ENCODE data around the gene TUBGCP2.

Gene TUBGCP2

GRCh38 chr10:133280391-133281059 is 28.1 kb downstream of the TUBGCP2 start:
- no peak for FAIRE-seq

DNA sequence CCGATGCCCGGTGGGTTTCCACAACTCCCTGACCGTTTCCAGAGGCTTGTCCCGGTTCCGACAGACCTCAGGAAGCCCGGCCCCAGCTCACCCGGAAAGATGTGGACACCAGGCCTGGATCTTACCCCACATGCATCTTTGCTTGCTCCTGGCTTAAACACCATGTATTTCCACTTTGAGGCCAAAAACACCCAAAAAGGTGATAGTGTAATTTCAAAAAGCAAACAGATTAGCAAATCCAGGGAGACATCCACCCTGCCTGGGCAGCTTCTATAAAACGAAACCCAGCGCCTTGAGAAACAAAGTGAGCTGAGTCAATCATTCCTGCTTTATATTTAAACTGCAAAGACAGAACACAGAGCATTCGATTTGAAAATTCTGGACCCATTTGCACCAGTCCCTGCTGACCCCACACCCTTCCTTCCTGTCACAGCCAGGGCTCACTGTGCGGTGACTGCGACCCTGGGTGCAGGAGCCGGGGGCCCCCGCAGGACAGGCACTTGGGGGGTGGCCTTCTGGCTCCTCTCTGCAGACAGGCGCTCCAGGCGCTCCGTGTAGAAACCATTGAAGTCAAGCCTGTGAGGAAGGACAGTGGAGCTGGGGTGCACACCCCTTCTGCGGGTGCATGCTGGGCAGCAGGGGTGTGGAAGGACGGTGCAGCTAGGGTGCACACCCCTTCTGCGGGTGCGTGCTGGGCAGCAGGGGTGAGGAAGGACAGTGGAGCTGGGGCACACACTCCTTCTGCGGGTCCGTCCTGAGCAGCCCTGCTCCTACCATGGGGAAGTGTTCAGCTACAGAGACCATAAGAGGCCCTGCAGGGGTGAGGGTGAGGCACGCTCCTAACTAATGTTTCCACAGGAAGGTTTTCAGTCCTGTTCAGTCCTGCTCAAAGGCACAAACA is 29.1 kb downstream of the TUBGCP2 start:
- FAIRE-seq (no peak), DNase-seq (ENCODE audit: low spot score) (no peak)

More at GRCh38 chr10:133280391-133281059, 28.1 kb downstream of the TUBGCP2 start:
- DNase-seq (ENCODE audit: low spot score), result no peak

GRCh38 chr10:133278577-133279265 is 30.0 kb downstream of the TUBGCP2 start:
- DNase-seq (ENCODE audit: low spot score), result peak; percentile 65
- FAIRE-seq, result no peak

DNA sequence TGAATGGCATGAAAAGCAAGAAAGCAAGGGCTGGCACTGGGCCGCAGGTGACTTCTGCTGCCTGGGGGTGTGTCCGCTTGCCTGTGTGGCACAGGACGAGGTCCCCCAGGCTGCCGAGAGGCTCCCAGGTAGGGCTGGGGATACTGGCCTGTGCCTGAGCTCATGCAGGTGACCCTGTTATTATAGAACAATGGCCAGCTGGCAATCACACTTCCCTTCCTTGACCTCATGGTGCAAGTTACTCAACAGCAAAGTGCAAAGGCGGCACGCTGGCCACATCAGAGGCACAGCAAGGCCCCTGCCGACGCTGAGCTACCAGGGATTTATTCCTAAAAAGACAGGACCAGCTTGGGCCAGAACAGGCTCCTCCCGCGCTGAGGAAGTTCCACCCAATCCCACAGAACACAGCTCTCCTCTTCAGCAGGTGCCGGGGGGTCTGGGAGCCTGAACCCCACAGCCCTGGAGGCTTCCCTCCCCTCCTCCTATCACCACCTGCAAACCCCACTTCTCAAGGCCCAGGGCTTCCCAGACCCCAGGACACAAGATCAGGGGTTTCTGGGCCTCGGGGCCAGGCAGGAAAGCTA is 30.6 kb downstream of the TUBGCP2 start:
- FAIRE-seq, result no peak

DNA sequence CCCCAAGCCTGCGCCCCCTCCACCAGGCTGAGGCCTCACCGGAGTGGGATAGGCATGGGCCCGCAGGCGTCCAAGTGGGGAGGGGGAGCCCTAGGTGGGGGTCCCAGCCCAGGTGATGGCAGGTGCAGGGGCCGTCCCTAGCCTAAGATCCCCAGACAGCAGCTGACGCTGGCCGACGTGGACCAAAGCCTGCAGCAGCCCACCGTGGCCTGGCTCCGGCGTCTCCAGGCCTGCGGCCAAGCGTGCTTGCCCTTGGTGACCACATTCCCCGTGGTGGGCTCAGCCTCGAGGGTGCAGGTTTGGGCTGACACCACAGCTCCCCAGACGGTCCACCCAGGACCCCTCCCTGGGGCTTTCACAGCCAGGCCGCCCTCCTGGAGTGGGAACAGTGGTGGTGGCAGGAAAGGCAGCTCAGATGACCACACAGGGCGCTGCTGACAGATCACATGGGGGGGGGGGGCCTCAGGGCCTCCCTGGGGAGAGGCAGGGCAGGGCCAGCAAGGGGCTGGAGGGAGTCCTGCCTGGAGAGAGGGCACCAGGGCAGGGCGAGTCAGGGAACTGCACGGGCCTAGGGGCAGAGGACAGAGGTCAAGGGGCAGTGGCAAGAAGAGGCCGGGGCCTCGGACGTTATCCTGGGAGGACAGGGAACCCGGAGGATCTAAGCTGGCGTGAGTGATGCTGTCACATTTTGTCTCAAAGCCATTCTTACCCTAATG is 31.2 kb downstream of the TUBGCP2 start:
- DNase-seq (ENCODE audit: low spot score) (no peak), FAIRE-seq (no peak)

More for the DNA sequence above, 30.6 kb downstream of the TUBGCP2 start:
- no peak for DNase-seq (ENCODE audit: low spot score)

GRCh38 chr10:133276435-133277201 is 32.1 kb downstream of the TUBGCP2 start, which contains the start of gene ADAM8:
ADAM8 (minus strand) TSS chr10:133276868; CDS start chr10:133276817, 51 bp downstream.
- FAIRE-seq (no peak), DNase-seq (ENCODE audit: low spot score) (no peak)

- DNase-seq (ENCODE audit: low spot score) (no peak), FAIRE-seq (no peak)
Measured at GRCh38 chr10:133276100-133276434, 32.6 kb downstream of the TUBGCP2 start.

GRCh38 chr10:133275684-133276092 is 33.0 kb downstream of the TUBGCP2 start:
- FAIRE-seq, result no peak

GRCh38 chr10:133274751-133275683 is 33.7 kb downstream of the TUBGCP2 start:
- DNase-seq (ENCODE audit: low spot score) (no peak), FAIRE-seq (no peak)

More at GRCh38 chr10:133275684-133276092, 33.0 kb downstream of the TUBGCP2 start:
- no peak for DNase-seq (ENCODE audit: low spot score)

DNA sequence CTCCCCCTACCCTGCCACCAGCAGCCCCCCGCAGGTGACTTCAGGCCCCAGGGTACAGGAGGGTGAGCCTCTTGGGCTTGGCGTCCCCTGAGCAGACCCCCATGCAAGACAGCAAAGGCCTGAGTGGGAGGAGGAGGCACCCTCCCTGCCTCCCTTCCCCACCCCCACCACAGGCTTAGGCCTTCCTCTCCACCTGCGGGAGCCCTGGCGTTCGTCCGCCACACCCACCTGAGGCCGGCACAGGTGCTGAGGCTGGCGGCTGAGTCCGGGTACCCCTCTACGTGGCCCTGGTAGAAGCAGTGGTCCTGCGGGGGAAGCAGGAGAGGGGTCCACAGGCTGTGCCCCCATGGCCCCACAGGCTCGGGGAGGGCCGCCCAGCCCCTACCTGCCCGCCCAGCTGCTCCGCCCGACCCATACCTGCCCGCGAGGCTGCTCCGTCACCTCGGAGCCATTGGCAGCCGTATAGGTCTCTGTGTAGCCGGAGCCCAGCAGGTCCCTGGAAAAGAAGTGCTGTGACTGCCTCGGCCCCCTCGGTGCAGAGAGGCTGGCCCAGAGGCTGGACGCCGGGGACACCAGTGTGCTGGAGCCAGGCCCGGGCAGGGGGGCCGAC is 35.0 kb downstream of the TUBGCP2 start:
- FAIRE-seq, result no peak

GRCh38 chr10:133272964-133273420 is 35.7 kb downstream of the TUBGCP2 start:
- DNase-seq (ENCODE audit: low spot score), result no peak
- no peak for FAIRE-seq

More for the DNA sequence above, 35.0 kb downstream of the TUBGCP2 start:
- no peak for DNase-seq (ENCODE audit: low spot score)

DNA sequence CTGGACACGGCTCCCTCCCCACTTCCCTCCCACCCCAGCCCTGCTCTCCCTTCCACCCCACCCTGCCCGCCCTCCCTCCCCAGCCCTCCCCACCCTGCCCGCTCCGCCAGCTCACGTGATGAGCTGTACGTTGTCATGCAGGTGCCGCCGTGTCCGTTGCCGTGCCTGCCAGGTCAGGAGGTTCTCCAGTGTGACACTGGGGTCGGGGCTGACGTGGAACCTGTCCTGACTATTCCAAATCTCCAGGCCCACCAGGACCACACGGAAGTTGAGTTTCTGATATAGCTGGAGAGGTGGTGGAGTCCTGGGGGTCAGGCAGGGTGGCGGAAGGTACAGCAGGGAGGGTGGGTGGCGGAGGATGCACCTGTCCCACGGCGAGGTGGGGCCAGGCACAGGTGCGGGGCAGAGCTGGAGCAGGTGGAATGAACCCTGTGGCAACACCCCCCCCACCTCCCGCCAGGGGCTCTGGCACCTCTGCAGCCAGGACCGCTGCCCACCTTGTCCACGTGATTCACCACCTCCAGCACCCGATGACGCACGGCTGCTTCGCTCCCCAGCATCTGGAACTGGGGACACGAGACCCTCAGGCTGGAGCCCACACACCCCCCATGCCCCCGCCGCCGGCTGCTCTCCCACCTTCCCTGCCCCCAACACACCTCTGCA is 36.2 kb downstream of the TUBGCP2 start:
- FAIRE-seq, result no peak
- no peak for DNase-seq (ENCODE audit: low spot score)

GRCh38 chr10:133271521-133272300 is 37.0 kb downstream of the TUBGCP2 start:
- no peak for FAIRE-seq
- no peak for DNase-seq (ENCODE audit: low spot score)

DNA sequence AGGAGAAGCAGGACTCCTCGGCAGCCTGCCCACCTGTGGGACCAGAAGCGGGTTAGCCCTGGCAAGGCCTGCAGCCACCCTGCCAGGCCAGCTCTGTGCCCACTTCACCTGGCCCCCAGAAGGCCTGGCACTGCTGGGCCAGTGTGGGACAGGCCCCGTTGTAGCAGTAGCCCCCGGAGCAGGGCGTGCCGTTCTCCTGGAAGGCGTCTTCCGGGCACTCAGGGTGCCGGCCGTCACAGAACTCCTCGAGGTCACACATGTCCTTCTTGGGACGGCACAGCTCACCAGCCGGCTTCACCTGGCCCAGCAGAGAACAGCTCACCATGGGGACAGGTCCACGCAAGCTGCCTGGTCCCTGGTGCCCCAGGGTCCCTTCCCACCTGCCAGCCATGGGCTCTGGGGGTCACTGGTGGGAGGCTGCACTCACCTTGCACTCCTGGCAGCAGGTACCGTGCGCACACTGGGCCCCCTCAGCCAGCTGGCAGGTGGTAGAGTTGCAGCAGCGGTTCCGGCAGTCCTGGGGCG is 37.8 kb downstream of the TUBGCP2 start:
- DNase-seq (ENCODE audit: low spot score), result no peak
- no peak for FAIRE-seq

- FAIRE-seq (no peak), DNase-seq (ENCODE audit: low spot score) (no peak)
Measured at GRCh38 chr10:133270204-133270603, 38.5 kb downstream of the TUBGCP2 start.

DNA sequence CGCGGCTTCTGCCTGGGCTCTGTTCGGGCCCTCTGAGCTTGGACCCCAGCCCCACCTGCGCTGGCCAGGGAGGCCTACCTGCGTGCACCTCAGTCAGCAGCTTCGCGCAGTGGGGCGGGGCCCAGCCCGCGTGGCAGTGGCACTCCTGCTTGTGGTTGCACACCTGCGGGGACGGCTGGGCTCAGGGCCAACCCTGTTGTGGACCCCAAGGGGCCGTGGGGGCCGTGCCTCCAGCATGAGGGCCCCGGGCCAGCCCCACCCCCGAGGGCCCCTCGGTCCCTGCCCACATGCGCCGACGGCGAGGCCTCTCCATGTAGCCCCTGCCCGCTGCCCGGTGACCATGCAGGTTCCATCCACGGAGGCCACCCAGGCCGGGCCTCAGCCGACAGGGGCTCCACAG is 39.3 kb downstream of the TUBGCP2 start:
- DNase-seq (ENCODE audit: low spot score) (no peak), FAIRE-seq (no peak)

GRCh38 chr10:133268532-133268931 is 40.1 kb downstream of the TUBGCP2 start:
- FAIRE-seq, result no peak

More at GRCh38 chr10:133268532-133268931, 40.1 kb downstream of the TUBGCP2 start:
- DNase-seq (ENCODE audit: low spot score), result no peak

All from RCC 7860 (cell line).